Gastroesophageal sphincter (tissue), 4 donors: ENCODE data around the gene NABP1. TPM values are rescaled to one million over a fixed set of nuclear protein-coding genes. Genes with fewer than 3 reads are reported as not detected.

Experiments
- ATAC-seq: fragments of 150-250 bp; one replicate; pipeline ENCODE4 v1.9.1; 2016; ENCODE audit warnings: mild to moderate bottlenecking, moderate library complexity
- H3K27ac ChIP-seq, 4 donors: fragments of 200-600 bp; sonication (generic) in 3 of 4; 1 replicate in 3 of 4; 2 replicates in 1 of 4; pipeline ENCODE4 v1.5.1; 2016 to 2019
- H3K27me3 ChIP-seq: fragments of 200-600 bp; sonication (generic); one replicate; pipeline ENCODE4 v1.5.1; 2019
- H3K36me3 ChIP-seq, 2 donors: fragments of 200-600 bp; sonication (generic); one replicate each; pipeline ENCODE4 v1.5.1; 2019; ENCODE audit warnings: control low read depth in 1 of 2
- H3K4me1 ChIP-seq, 3 donors: fragments of 200-600 bp; sonication (generic); 1 replicate in 2 of 3; 2 replicates in 1 of 3; pipeline ENCODE4 v1.5.1; 2016 to 2019; ENCODE audit warnings: control low read depth in 2 of 3
- H3K4me3 ChIP-seq, 2 donors: fragments of 200-600 bp; sonication (generic); one replicate each; pipeline ENCODE4 v1.5.1; 2019; ENCODE audit warnings: mild to moderate bottlenecking in 1 of 2, moderate library complexity in 1 of 2
- H3K9me3 ChIP-seq, 3 donors: fragments of 200-600 bp; sonication (generic); one replicate each; pipeline ENCODE4 v1.5.1; 2017 to 2019; ENCODE audit warnings: control low read depth in 2 of 3
- EP300 ChIP-seq: sonication (generic); formaldehyde crosslinking; IDR thresholded peaks from one replicate; pipeline ENCODE4 v1.6.1; 2017; ENCODE audit warnings: antibody characterized with exemption, mild to moderate bottlenecking
- POLR2A ChIP-seq, 2 donors: fragments of 450-650 bp; IDR thresholded peaks; one replicate each; pipeline ENCODE4 v1.6.1; 2017; ENCODE audit warnings: antibody characterized with exemption in 2 of 2, mild to moderate bottlenecking in 2 of 2, moderate library complexity in 1 of 2
- POLR2AphosphoS5 ChIP-seq: sonication (generic); formaldehyde crosslinking; IDR thresholded peaks from one replicate; pipeline ENCODE4 v1.6.1; 2017; ENCODE audit warnings: antibody characterized with exemption
- WGBS, 2 donors: methylation state at CpG; one replicate each; pipeline ENCODE4 v1.1.5; 2018; ENCODE audit warnings: low coverage in 1 of 2; 5-methylcytosine and 5-hydroxymethylcytosine counted together
- total RNA-seq, 4 donors: library from RNA; depleted of rRNA; stranded (reverse); fragments of >200 nt; gene quantifications; one replicate each; pipeline ENCODE4 v1.1.0, GENCODE V29; 2016
- TF ChIP-seq, protein P1 (sequence below), 4 experiments: fragments of 200-600 bp in 2 of 4; fragments of 450-650 bp in 2 of 4; sonication (generic) in 1 of 4; IDR thresholded peaks; one replicate each; pipeline ENCODE4 v1.5.1; 2017 to 2019; ENCODE audit warnings: antibody characterized with exemption in 4 of 4, mild to moderate bottlenecking in 2 of 4, moderate library complexity in 2 of 4

Gene NABP1
- total RNA-seq, 4 donors from 2014 or later: 2.8 to 30.7 (median 7.9) TPM

DNA sequence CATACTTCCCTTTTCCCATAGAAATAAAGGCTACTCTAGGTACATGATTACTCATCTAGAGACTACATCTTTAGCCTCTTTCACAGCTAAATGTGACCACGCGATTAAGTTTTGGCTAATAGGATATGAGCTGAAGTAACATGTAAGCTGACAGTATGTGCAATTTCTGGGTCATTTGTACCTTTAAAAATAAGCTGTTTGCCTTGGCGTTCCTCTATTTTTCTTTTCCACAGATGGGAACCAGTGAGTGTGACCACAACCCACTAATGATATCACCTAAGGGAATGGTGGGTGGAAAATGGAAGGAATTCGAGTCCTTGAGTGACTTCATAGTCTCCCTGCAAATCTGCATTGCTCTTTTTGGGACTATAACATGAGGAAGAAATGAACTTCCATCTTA, 11.7 kb upstream of the NABP1 start:
- no peak for TF ChIP-seq EP300
- TF ChIP-seq, protein P1, sequence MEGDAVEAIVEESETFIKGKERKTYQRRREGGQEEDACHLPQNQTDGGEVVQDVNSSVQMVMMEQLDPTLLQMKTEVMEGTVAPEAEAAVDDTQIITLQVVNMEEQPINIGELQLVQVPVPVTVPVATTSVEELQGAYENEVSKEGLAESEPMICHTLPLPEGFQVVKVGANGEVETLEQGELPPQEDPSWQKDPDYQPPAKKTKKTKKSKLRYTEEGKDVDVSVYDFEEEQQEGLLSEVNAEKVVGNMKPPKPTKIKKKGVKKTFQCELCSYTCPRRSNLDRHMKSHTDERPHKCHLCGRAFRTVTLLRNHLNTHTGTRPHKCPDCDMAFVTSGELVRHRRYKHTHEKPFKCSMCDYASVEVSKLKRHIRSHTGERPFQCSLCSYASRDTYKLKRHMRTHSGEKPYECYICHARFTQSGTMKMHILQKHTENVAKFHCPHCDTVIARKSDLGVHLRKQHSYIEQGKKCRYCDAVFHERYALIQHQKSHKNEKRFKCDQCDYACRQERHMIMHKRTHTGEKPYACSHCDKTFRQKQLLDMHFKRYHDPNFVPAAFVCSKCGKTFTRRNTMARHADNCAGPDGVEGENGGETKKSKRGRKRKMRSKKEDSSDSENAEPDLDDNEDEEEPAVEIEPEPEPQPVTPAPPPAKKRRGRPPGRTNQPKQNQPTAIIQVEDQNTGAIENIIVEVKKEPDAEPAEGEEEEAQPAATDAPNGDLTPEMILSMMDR (IDR thresholded peaks at IDR 0.05): no peak
- TF ChIP-seq POLR2AphosphoS5: no peak
- TF ChIP-seq POLR2A (IDR thresholded peaks at IDR 0.05): no peak
- Histone ChIP-seq H3K9me3 (no peaks in the 10 kb centered on the region), H3K4me3 (no peak overlapping the region), H3K4me1 (no peaks in the 10 kb centered on the region), H3K27ac (no peak overlapping the region), H3K27me3 (no peaks in the 10 kb centered on the region), H3K36me3 (no peaks in the 10 kb centered on the region)
- no peak for ATAC-seq
- WGBS, 2 donors: 78 to 90% methylated on average over 4 of the region's 4 CpGs

DNA sequence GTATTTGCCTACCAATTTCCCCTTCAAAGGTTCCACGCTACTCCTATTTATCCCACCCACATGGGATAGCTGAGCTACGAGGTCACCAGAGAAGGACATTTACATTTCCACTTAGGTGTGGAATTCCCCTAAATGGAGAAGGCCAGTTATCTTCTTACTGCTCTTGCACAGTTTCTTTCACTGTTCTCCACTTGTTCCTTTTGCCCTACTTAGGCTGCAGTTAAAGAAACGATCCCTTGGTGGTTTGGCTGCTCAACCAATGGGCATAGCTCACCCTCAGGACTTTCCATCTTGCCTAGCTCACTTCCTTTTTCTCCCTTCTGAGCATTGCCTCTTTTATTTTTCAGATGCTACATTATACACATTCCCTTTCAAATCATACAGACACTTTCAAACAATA, 11.2 kb upstream of the NABP1 start:
- H3K4me1 ChIP-seq: no peaks in the 10 kb centered on the region
- 46 to 67% methylated on average over 2 to 3 of the region's 3 CpGs for WGBS, 2 donors
- no peak overlapping the region for H3K4me3 ChIP-seq
- no peaks in the 10 kb centered on the region for H3K27me3 ChIP-seq
- H3K27ac ChIP-seq: no peak overlapping the region
- TF ChIP-seq POLR2AphosphoS5 (no peak), EP300 (no peak), POLR2A (IDR thresholded peaks at IDR 0.05) (no peak)
- TF ChIP-seq, protein P1 (IDR thresholded peaks at IDR 0.05): no peak
- H3K36me3 ChIP-seq: no peaks in the 10 kb centered on the region
- no peaks in the 10 kb centered on the region for H3K9me3 ChIP-seq
- no peak for ATAC-seq

DNA sequence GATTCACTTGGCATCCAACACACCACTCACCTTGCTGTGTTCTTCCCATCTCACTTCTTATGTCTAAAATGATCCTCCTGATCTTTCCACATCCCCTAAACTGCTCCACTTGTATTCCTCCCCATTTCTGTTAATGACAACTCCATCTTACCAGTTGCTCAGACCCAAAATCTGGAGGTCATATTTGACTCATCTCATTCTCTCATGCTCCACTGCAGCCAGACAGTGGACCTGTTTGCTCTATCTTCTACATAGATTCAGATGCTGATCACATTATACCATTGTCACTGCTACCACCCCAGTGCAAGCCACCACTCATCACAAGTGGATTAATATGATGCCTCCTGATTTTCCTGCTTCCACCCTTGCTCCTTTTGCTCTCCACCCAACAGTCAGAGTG, 7.9 kb upstream of the NABP1 start:
- Histone ChIP-seq H3K4me3 (no peak overlapping the region), H3K4me1 (no peaks in the 10 kb centered on the region), H3K36me3 (no peaks in the 10 kb centered on the region), H3K9me3 (no peaks in the 10 kb centered on the region), H3K27me3 (no peaks in the 10 kb centered on the region), H3K27ac (no peak overlapping the region)
- no peak for ATAC-seq
- TF ChIP-seq, protein P1 (IDR thresholded peaks at IDR 0.05): no peak
- TF ChIP-seq EP300 (no peak), POLR2A (IDR thresholded peaks at IDR 0.05) (no peak), POLR2AphosphoS5 (no peak)

DNA sequence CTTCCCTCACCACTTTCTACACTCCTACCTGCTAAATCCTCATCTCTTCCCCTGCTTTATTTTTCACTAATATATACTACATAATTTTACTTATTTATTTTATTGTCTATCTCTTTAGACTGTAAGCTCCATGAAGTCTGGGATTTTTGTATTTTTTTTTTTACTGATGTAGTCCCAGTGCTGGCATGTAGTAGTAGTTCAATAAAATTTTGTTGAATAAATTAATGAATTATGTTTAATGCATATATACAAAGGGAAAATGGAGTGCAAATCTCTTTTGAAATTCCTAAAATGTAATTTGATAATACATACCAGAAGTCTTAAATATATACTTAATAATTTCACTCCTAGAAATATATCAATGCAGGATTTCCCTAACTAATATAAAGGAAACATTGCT, 7.1 kb upstream of the NABP1 start:
- no peak for ATAC-seq
- H3K27me3 ChIP-seq: no peaks in the 10 kb centered on the region
- no peak overlapping the region for H3K4me3 ChIP-seq
- TF ChIP-seq, protein P1 (IDR thresholded peaks at IDR 0.05): no peak
- TF ChIP-seq POLR2A (IDR thresholded peaks at IDR 0.05) (no peak), POLR2AphosphoS5 (no peak)
- H3K27ac ChIP-seq: no peak overlapping the region
- H3K36me3 ChIP-seq: no peaks in the 10 kb centered on the region
- no peaks in the 10 kb centered on the region for H3K4me1 ChIP-seq
- H3K9me3 ChIP-seq: no peaks in the 10 kb centered on the region

DNA sequence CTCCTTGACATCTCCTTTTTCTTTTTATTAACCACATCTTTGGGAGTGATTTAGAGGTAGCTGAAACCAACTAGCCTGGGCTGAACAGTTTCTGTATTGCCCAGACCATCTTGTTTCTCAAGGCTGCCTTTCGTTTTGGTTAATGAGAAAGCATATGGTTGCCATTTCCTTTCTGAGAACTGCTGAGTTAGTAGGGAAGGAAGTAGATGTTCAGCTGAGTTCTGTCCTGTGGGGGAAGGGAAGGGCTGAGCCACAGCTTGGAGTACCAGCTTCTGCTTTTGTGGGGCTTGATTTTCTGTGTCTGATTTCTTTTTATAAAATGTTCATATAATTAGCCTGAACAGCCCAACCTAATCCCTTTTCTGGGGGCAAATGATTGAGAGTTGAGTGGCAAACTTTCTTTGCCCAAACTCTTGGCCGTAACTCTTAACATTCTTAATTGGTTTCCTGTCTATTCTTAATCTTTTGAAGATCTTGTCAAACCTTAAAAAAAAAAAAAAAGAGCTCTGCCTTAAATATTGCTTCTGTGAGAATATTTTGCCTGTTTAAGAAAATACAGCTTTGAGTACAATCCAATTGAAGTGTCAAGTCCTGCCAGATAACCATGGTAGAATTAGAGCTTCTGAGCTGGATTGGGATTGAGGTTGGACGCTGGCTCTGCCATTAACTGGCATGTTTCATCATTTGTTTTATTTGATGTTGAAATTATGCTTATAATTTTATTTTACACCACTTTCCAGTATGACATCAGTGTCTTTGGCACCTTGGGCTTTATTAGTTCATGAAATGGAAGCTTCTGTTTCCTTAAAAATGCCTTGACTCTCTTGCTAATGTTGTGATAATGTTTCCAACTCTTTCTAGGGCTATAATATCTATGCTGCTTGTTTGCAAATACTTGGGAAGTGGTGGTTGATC, 1.9 kb upstream of the NABP1 start:
- Histone ChIP-seq H3K36me3 (no peaks in the 10 kb centered on the region), H3K9me3 (no peaks in the 10 kb centered on the region), H3K4me3 (no peak overlapping the region), H3K27me3 (no peaks in the 10 kb centered on the region), H3K27ac (peak overlapping the region in 3 of 4 donors; percentile 92 to 95 (median 92)), H3K4me1 (peaks cover 0 to 28% (median 4%) of the 10 kb centered on the region in 3 donors)
- no peak for ATAC-seq
- TF ChIP-seq POLR2A (IDR thresholded peaks at IDR 0.05): no peak
- no peak for TF ChIP-seq POLR2AphosphoS5
- TF ChIP-seq EP300: no peak
- TF ChIP-seq, protein P1 (IDR thresholded peaks at IDR 0.05): no peak
- 77 to 90% methylated on average over 3 of the region's 3 CpGs for WGBS, 2 donors
